GM06990 (cell line): Measurements from ENCODE around the gene ASPDH.

Experiments
- DNase-seq: peaks from one replicate; pipeline ENCODE4 v3.0.0-alpha.2; 2011; ENCODE audit not compliant: insufficient read length; ENCODE audit errors: extremely low read depth
- H3K27me3 ChIP-seq: replicated peaks from 2 replicates; pipeline ENCODE4 v1.6.0; 2011; ENCODE audit warnings: low read length; ENCODE audit not compliant: control insufficient read depth, insufficient read depth
- H3K36me3 ChIP-seq: 2 replicates; pipeline ENCODE4 v1.5.1; 2011; ENCODE audit warnings: low read length; ENCODE audit not compliant: control insufficient read depth, insufficient read depth
- H3K4me3 ChIP-seq: replicated peaks from 2 replicates; pipeline ENCODE4 v1.5.1; 2011; ENCODE audit warnings: low read depth, mild to moderate bottlenecking, control low read depth, low read length
- TF ChIP-seq, protein P1 (sequence below): IDR thresholded peaks from 2 replicates; pipeline ENCODE4 v1.5.1; 2011; ENCODE audit warnings: low read length, control low read depth, mild to moderate bottlenecking, inconsistent platforms; ENCODE audit not compliant: insufficient read depth, poor library complexity, severe bottlenecking

The ASPDH gene

GRCh38 chr19:50478901-50479715 lies 34.6 kb downstream of the ASPDH start:
- Histone ChIP-seq H3K36me3 (peaks cover 37% of the 10 kb centered on the region), H3K27me3 (no peaks in the 10 kb centered on the region), H3K4me3 (no peak overlapping the region)
- no peak for DNase-seq
- TF ChIP-seq, protein P1, sequence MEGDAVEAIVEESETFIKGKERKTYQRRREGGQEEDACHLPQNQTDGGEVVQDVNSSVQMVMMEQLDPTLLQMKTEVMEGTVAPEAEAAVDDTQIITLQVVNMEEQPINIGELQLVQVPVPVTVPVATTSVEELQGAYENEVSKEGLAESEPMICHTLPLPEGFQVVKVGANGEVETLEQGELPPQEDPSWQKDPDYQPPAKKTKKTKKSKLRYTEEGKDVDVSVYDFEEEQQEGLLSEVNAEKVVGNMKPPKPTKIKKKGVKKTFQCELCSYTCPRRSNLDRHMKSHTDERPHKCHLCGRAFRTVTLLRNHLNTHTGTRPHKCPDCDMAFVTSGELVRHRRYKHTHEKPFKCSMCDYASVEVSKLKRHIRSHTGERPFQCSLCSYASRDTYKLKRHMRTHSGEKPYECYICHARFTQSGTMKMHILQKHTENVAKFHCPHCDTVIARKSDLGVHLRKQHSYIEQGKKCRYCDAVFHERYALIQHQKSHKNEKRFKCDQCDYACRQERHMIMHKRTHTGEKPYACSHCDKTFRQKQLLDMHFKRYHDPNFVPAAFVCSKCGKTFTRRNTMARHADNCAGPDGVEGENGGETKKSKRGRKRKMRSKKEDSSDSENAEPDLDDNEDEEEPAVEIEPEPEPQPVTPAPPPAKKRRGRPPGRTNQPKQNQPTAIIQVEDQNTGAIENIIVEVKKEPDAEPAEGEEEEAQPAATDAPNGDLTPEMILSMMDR, result peak; percentile 44

DNA sequence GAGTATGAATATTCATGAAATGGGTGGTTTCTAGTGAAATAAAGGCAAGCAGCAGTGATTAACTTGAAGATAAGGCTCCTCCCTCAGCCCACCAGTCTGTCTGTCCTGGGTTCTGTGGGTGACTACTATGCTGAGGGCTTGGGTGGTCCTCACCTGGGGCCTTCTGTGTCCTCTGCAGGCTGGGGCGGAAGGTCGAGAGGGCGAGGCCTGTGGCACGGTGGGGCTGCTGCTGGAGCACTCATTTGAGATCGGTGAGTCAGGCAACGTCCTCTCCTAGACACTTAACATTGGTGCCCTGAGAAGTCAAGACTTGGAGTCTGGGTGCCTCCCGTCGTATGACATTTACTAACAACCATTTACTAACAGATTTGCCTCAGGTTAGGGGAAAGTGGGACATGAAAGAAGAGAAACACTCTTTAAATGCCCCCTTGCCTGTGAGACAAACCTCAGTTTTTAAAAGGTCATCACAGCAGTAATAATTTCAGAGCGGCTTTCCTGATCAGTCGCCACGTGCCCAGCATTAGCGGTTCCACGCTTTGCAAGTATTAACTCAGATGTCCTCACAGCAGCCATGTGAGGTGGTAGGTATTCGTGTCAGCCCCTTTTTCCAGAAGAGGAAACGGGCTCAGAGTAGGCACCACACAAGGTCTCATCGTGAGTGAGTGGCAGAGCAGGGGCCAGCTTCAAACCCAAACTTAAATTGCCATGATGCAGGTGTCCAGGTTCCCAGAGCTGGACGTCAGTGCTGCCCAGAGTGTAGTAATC lies 35.8 kb downstream of the ASPDH start:
- TF ChIP-seq, protein P1, result no peak
- peaks cover 34% of the 10 kb centered on the region for H3K36me3 ChIP-seq
- DNase-seq, result no peak
- H3K4me3 ChIP-seq, result peak overlapping the region; percentile 79; the same call in 1 of the 2 replicates
- H3K27me3 ChIP-seq, result no peaks in the 10 kb centered on the region

DNA sequence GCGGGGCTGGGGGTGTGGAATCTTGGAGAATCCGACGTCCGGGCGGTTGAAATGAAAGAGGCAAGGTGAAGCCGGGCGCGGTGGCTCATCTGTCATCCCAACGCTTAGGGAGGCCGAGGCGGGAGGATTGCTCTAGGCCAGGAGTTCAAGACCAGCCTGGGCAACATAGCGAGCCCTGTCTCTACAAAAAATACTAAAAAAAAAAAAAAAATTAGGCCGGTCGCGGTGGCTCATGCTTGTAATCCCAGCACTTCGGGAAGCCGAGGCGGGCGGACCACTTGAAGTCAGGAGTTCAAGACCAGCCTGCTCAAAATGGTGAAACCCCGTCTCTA lies 36.8 kb downstream of the ASPDH start:
- TF ChIP-seq, protein P1, result no peak
- Histone ChIP-seq H3K27me3 (no peaks in the 10 kb centered on the region), H3K4me3 (peak overlapping the region; percentile 79), H3K36me3 (peaks cover 31% of the 10 kb centered on the region)
- DNase-seq, result no peak

DNA sequence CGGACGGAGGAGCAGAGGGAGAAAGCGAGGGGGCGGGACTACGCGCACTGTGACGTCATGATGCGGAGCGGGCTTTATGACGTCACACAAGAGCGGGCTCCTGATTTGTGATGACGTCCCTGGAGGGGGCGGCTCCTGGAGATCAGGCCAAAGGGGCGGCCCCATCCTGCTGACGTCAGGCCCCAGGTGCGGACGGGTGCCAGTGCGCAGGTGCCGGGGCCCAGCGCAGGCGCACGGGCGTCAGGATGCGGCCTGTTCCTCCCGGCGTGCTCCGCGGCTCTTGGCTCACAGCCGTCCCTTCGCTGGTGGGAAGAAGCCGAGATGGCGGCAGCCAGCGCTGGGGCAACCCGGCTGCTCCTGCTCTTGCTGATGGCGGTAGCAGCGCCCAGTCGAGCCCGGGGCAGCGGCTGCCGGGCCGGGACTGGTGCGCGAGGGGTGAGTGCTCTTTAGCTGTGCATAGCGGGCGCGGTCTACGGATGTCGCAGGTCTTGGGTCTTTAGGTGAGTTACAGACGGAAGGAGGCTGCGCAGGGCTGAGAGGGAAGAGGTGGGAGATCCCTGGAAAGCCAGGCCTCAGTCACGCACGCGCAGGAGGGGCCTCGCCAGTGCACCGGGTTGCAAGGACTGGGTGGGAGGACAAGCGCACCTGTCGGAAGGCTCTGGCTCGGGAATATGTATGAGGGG lies 37.3 kb downstream of the ASPDH start, which contains the start of the genes EMC10 and GARIN5A:
Gene EMC10, plus strand, starts transcription at position 284 of the 683 bp plus-strand sequence. Its CDS starts 38 bp downstream, at position 322.
Gene GARIN5A, minus strand, starts transcription at position 625 of the 683 bp plus-strand sequence. Its CDS starts 460 bp downstream, at position 165.
- peaks cover 26% of the 10 kb centered on the region for H3K36me3 ChIP-seq
- no peaks in the 10 kb centered on the region for H3K27me3 ChIP-seq
- peak; percentile 97 for DNase-seq
- TF ChIP-seq, protein P1, result no peak
- H3K4me3 ChIP-seq, result peak within 1 kb of the TSS; percentile 79

DNA sequence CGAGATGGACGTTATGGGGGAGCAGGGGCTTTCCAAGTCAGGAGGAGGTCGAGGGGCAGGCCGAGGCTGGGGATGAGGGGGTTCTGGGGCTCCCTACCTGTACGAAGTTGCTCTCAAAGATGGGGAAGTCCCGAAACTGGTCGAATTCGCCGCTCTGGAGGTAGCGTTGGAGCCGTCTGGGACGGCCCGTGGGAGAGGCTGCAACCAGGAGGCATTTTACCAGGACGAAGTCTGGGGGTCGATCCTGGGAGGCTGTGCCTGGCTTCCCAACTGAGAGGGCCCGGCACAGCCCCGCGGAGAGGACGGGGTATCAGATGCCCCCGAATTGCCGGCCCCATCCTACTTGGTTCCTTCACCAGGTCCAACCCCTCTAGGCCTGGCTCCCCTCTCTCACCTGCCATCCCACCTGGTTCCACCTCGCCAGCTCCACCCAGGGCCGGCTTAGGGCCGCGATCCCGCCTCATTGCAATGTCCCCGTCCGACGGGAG lies 37.9 kb downstream of the ASPDH start:
- H3K27me3 ChIP-seq, result no peaks in the 10 kb centered on the region
- DNase-seq, result no peak
- H3K36me3 ChIP-seq, result peaks cover 20% of the 10 kb centered on the region
- TF ChIP-seq, protein P1, result no peak
- H3K4me3 ChIP-seq, result no peak overlapping the region
